Cardiac muscle cell (in vitro differentiated cells and primary cell): ENCODE data around the gene ARMC7. TPM values are rescaled to one million over a fixed set of nuclear protein-coding genes. Genes with fewer than 3 reads are reported as not detected.

ENCODE experiments used
- DNase-seq, 2 donors: peaks; one replicate each; pipeline versions ENCODE4 v3.0.0 to v3.0.0-alpha.2; 2010 to 2017; ENCODE audit warnings: low read depth in 1 of 2, low spot score in 1 of 2
- H3K27ac ChIP-seq: fragments of 200-600 bp; sonication (generic); 2 replicates; pipeline ENCODE4 v1.5.1; 2016
- H3K27me3 ChIP-seq: fragments of 200-600 bp; sonication (generic); 2 replicates; pipeline ENCODE4 v1.6.0; 2016; ENCODE audit warnings: control low read depth
- H3K36me3 ChIP-seq: fragments of 200-600 bp; sonication (generic); 2 replicates; pipeline ENCODE4 v1.5.1; 2016; ENCODE audit warnings: control low read depth
- H3K4me1 ChIP-seq: fragments of 200-600 bp; sonication (generic); 2 replicates; pipeline ENCODE4 v1.8.1; 2017; ENCODE audit warnings: low read depth, mild to moderate bottlenecking, mixed run types
- H3K4me3 ChIP-seq: fragments of 200-600 bp; sonication (generic); 2 replicates; pipeline ENCODE4 v1.5.1; 2016; ENCODE audit warnings: mild to moderate bottlenecking
- H3K9me3 ChIP-seq: fragments of 200-600 bp; sonication (generic); 2 replicates; pipeline ENCODE4 v1.5.1; 2017; ENCODE audit warnings: low read depth, mild to moderate bottlenecking, control low read depth
- polyA plus RNA-seq: library from polyadenylated mRNA; unstranded; fragments of >200 nt; fragmentation: Nextera tagmentation; extraction: Ambion mirVana; gene quantifications from 2 replicates; pipeline ENCODE4 v1.2.1, GENCODE V29; 2016
- total RNA-seq: library from RNA; depleted of rRNA; stranded (reverse); fragments of >200 nt; gene quantifications from 2 replicates; pipeline ENCODE4 v1.2.3, GENCODE V29; 2016
- TF ChIP-seq, protein P1 (sequence below): IDR thresholded peaks from 2 replicates; pipeline ENCODE4 v1.5.1; 2012; ENCODE audit warnings: low read depth, mild to moderate bottlenecking, low read length

The ARMC7 gene
- total and polyA plus RNA-seq, 2 experiments from 2014 or later = 6.5 to 8.8 TPM

DNA sequence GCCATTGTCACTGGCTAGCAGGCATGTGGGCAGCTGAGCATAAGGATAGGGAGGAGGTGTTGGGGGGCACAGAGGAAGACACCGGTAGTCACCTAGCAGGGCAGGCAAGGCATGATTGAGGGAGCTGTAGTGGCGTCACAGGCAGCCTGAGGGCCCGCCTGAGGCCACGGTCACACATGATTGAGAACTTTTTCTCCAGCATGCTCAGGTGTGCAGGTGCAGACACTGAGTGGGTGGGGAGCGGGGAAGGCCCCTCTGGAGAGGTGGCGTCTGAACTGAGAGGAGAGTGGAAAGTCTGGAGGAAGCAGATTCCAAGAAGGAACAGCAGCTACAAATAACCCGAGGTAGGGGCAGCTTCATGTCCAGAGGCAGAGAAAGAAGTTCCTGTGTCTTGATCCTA is 10.9 kb upstream of the ARMC7 start:
- Histone ChIP-seq H3K9me3 (no peaks in the 10 kb centered on the region), H3K4me3 (no peak overlapping the region), H3K4me1 (peaks cover 5% of the 10 kb centered on the region), H3K27me3 (no peaks in the 10 kb centered on the region), H3K27ac (no peak overlapping the region), H3K36me3 (peaks cover 3% of the 10 kb centered on the region)
- no peak for DNase-seq
- TF ChIP-seq, protein P1, sequence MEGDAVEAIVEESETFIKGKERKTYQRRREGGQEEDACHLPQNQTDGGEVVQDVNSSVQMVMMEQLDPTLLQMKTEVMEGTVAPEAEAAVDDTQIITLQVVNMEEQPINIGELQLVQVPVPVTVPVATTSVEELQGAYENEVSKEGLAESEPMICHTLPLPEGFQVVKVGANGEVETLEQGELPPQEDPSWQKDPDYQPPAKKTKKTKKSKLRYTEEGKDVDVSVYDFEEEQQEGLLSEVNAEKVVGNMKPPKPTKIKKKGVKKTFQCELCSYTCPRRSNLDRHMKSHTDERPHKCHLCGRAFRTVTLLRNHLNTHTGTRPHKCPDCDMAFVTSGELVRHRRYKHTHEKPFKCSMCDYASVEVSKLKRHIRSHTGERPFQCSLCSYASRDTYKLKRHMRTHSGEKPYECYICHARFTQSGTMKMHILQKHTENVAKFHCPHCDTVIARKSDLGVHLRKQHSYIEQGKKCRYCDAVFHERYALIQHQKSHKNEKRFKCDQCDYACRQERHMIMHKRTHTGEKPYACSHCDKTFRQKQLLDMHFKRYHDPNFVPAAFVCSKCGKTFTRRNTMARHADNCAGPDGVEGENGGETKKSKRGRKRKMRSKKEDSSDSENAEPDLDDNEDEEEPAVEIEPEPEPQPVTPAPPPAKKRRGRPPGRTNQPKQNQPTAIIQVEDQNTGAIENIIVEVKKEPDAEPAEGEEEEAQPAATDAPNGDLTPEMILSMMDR = no peak

DNA sequence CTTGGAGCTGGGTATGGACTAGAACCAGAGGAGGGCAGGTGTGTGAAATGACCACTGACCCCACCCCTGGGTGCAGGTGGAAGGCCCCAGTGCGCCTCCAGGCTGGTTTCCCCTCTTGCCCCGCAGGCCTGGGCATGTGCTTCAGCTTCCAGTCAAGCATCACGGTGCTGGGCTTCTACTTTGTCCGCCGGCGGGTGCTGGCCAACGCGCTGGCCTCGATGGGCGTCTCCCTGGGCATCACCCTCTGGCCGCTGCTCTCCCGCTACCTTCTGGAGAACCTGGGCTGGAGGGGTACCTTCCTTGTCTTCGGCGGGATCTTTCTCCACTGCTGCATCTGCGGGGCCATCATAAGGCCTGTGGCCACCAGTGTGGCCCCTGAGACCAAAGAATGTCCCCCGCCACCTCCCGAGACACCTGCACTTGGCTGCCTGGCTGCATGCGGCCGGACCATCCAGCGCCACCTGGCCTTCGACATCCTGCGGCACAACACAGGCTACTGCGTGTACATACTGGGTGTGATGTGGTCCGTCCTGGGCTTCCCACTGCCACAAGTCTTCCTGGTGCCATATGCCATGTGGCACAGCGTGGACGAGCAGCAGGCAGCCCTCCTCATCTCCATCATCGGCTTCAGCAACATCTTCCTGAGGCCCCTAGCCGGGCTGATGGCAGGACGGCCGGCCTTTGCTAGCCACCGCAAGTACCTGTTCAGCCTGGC is 9.7 kb upstream of the ARMC7 start:
- Histone ChIP-seq H3K9me3 (no peaks in the 10 kb centered on the region), H3K27ac (no peak overlapping the region), H3K36me3 (peaks cover 3% of the 10 kb centered on the region), H3K27me3 (no peaks in the 10 kb centered on the region), H3K4me3 (no peak overlapping the region), H3K4me1 (peaks cover 7% of the 10 kb centered on the region)
- TF ChIP-seq, protein P1 = no peak
- no peak for DNase-seq

DNA sequence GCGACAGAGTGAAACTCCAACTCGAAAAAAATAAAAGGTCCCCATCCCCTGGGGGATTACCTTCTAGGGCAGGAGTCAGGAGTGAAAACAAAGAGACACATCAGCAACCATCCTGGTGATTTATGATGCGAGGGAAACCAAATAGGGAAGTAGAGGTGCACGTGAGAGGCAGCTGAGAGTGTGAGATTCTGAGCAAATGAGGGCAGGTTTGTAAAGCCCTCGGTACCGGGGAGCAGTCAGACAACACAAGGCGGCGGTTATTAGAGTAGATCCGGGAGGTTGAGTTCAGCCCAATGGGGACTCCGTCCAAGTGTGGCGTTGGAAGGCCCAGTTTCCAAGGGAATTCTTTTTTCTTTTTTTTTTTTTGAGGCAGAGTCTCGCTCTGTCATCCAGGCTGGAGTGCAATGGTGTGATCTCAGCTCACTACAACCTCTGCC is 7.4 kb upstream of the ARMC7 start:
- no peak for DNase-seq

DNA sequence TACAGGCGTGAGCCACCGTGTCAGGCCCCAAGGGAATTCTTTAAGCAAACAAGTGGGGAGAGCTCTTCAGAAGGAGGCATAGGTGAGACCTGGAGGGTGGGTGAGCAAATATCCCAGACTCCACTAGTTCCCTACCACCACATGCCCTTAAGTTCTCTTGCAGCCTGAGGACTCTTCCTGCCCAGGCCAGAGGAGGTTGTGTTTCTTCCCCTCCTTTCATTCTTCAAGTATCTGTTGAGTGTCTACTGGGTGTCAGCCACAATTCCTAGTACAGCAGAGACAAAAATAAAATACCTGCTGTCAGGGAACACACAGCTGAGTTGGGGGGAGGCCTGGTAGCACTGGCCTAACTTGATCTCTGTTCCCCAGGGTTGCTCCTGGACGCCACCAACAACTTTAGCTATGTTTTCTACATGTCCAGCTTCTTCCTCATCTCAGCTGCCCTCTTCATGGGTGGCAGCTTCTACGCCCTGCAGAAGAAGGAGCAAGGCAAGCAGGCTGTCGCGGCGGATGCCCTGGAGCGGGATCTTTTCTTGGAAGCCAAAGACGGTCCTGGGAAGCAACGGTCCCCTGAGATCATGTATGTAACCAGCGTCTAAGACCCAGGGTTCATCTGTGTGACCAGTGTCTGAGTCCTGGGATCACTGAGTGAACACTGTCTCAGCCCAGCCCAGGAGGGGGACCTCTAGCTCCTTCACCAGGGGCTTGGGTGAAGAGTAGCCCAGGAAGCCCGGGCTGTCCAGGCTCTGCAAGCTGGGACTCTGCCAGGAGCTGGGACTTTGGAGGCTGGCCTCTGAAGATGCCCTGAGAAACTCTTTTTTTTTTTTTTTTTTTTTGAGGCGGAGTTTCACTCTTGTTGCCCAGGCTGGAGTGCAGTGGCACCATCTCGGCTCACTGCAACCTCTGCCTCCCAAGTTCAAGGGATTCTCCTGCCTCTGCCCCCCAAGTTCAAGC is 5.9 kb upstream of the ARMC7 start:
- TF ChIP-seq, protein P1 = no peak
- no peak for DNase-seq
- Histone ChIP-seq H3K27me3 (no peaks in the 10 kb centered on the region), H3K36me3 (peaks cover 3% of the 10 kb centered on the region), H3K9me3 (no peaks in the 10 kb centered on the region), H3K27ac (peak overlapping the region; percentile 72), H3K4me3 (no peak overlapping the region), H3K4me1 (peaks cover 7% of the 10 kb centered on the region)

More for the DNA sequence above, 7.4 kb upstream of the ARMC7 start:
- no peaks in the 10 kb centered on the region for H3K27me3 ChIP-seq
- TF ChIP-seq, protein P1 = no peak
- H3K4me3 ChIP-seq = no peak overlapping the region
- no peaks in the 10 kb centered on the region for H3K9me3 ChIP-seq
- peaks cover 3% of the 10 kb centered on the region for H3K36me3 ChIP-seq
- H3K4me1 ChIP-seq = peaks cover 7% of the 10 kb centered on the region
- no peak overlapping the region for H3K27ac ChIP-seq

DNA sequence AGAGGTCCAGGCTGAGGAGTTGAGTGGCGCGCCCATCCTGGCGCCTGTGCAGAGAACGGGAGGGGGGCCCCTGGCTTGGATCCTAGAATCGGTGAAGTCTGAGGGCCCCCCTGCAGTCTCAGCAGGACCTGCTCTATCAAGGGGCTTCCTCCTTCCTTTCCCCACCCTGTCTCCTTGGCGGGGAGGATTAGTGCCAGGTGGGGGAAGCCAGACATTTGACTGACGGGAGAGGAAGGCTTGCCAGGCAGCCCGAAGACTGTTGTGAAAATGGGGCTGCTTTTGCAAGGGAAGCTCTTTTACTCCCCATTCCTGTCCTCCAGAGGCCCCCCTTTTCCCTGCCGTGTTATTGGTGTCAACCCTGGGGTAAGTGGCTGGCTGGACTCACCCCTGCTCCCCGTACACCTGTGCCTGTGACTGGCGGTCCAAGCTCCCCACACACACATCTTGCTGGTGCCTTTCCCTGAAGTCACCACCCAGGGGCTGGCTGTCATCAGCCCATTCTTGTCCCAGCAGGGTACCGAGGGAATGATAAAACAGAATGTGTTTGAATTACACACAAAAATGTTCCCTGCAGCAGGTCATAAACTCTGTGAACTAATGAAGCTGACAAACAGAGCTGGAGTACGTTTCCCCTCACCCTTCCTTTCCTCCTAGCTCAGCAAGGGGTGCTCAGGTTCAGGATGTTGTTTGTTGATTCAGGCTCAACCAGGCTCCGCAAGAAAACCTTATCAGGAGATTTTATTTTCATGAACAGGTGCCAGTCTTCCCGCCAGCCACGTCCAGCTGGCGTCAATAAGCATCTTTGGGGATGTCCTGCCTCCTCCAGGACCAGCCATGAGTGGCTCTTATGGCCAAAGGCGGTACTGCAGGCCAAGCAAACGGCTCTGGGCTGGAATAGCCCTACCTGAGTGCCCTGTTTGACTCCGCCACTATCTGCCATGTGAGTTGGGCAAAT is 4.4 kb upstream of the ARMC7 start:
- no peak overlapping the region for H3K4me3 ChIP-seq
- DNase-seq = peak; percentile 47 to 60
- H3K27ac ChIP-seq = no peak overlapping the region
- H3K4me1 ChIP-seq = peaks cover 7% of the 10 kb centered on the region
- H3K36me3 ChIP-seq = no peaks in the 10 kb centered on the region
- no peaks in the 10 kb centered on the region for H3K9me3 ChIP-seq
- no peaks in the 10 kb centered on the region for H3K27me3 ChIP-seq
- TF ChIP-seq, protein P1 = peak; percentile 80
